ENCODE measurements around the gene ALG3. TPM values are rescaled to one million over a fixed set of nuclear protein-coding genes. Genes with fewer than 3 reads are reported as not detected.

ALG3 gene
- total RNA-seq, 1 donor from 2014 or later = 73.7 TPM

DNA sequence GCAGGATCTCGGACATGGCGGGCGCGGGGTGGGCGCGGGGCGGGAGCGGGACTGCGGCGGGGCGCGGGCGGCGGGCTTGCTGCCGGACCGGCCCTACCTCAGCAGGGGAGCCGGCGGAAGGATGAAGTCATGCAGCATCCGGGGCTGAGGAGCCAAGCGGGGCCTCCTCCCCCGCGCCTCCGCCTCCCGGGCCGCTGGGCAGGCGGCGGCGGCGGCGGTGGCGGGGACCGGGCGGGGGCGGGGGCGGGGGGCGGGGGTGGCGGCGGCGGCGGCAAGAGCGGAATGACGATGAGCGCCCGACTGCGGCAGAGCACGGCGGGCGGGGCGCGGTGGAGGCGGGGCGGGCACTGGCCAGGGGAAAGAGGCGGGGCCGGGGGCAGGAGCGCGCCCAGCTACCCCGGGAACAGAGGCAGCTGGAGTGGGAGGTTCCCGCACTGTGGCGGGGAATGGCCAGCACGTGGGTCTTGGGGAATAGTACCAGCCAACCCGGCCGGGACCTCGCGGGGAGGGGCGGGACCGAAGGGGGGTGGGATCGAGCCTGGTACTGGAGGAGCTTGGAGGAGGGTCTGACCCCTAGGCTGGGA is 12.6 kb upstream of the ALG3 start, which contains the start of gene CAMK2N2:
Gene CAMK2N2, minus strand, starts transcription at position 284 of the 584 bp plus-strand sequence. Its CDS starts 268 bp downstream, at position 16.
- TF ChIP-seq, protein P1, sequence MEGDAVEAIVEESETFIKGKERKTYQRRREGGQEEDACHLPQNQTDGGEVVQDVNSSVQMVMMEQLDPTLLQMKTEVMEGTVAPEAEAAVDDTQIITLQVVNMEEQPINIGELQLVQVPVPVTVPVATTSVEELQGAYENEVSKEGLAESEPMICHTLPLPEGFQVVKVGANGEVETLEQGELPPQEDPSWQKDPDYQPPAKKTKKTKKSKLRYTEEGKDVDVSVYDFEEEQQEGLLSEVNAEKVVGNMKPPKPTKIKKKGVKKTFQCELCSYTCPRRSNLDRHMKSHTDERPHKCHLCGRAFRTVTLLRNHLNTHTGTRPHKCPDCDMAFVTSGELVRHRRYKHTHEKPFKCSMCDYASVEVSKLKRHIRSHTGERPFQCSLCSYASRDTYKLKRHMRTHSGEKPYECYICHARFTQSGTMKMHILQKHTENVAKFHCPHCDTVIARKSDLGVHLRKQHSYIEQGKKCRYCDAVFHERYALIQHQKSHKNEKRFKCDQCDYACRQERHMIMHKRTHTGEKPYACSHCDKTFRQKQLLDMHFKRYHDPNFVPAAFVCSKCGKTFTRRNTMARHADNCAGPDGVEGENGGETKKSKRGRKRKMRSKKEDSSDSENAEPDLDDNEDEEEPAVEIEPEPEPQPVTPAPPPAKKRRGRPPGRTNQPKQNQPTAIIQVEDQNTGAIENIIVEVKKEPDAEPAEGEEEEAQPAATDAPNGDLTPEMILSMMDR (IDR thresholded peaks at IDR 0.05; ENCODE audit: insufficient read depth, low read length, poor library complexity, severe bottlenecking) = no peak
- Histone ChIP-seq H3K36me3 (ENCODE audit: control insufficient read depth, insufficient read depth, low read length) (no peaks in the 10 kb centered on the region), H3K4me3 (ENCODE audit: low read depth, low read length) (peak within 1 kb of the TSS; percentile 50), H3K27me3 (ENCODE audit: control insufficient read depth, insufficient read depth, low read length) (peaks cover 34% of the 10 kb centered on the region)
- no peak for DNase-seq (ENCODE audit: low read depth)

DNA sequence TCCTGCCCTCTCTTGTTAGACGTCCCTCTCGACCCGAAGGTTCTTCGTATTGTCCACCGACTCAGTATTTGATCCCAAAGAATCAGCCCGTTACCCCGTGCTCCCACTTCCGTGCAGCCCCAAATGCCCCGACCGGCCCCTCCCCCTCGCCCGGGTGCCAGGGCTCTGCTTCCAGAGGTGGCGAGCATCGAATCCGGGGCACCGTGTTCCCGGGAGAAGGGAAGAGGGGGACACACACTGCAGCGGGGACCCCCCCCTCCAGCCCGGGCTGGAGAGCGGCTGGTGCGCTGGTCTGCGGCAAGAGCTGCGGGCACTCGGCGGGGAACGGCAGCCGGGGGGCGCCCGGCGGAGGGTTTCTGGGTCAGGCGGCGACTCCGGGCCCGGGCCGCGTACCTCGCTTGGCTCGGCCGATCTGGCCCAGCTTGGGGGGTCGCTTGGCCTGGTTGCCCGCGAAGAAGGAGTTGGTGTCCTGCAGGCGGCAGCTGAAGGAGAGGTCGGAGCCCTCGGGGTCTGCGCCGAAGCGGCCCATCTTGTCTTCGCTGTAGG is 12.0 kb upstream of the ALG3 start:
- no peak for DNase-seq (ENCODE audit: low read depth)
- no peaks in the 10 kb centered on the region for H3K36me3 ChIP-seq (ENCODE audit: control insufficient read depth, insufficient read depth, low read length)
- H3K27me3 ChIP-seq (ENCODE audit: control insufficient read depth, insufficient read depth, low read length) = peaks cover 34% of the 10 kb centered on the region
- peak overlapping the region; percentile 50 for H3K4me3 ChIP-seq (ENCODE audit: low read depth, low read length)
- TF ChIP-seq, protein P1 (IDR thresholded peaks at IDR 0.05; ENCODE audit: insufficient read depth, low read length, poor library complexity, severe bottlenecking) = no peak

DNA sequence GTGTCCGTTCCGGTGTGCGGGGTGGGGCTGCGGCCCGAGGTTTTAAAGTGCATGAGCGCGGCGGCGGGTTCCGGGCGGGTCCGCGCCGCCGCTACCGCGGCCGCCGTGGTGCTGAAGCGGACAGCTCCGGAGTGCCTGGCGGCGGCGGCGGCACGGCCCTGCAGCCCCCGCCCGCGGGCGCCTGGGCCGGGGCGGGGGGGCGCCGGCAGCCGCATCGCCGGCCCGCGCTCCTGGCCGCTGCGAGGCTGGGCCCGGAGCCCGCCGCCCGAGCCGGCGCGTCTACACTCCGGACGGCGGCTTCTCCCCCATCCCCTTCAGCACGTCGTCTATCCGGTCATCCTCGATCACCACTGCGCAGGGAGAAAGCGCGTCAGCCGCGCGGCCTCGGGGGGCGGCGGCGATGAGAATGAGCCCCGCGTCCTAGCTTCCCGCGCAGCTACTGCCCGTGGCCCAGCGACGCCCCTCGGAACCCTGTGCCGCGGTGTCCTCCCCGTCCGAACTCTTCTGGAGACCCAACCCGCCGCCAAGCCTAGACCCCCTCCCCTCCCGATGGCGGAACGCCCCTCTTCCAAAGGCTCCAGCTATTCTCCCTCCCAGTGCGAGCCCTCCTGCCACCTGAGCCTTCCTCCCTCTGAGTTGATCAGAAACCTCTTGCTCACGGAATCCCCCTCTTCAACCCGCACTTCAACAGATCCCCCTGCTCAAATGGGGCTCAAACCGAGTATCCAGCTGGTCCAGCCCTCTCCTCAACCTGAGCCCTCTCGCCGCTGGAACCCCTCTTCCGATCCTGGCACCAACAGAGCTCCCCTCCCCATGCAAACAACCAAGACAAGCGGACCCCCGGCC is 11.3 kb upstream of the ALG3 start:
- Histone ChIP-seq H3K36me3 (ENCODE audit: control insufficient read depth, insufficient read depth, low read length) (no peaks in the 10 kb centered on the region), H3K4me3 (ENCODE audit: low read depth, low read length) (peak overlapping the region; percentile 3), H3K27me3 (ENCODE audit: control insufficient read depth, insufficient read depth, low read length) (peaks cover 34% of the 10 kb centered on the region)
- TF ChIP-seq, protein P1 (IDR thresholded peaks at IDR 0.05; ENCODE audit: insufficient read depth, low read length, poor library complexity, severe bottlenecking) = no peak
- no peak for DNase-seq (ENCODE audit: low read depth)

DNA sequence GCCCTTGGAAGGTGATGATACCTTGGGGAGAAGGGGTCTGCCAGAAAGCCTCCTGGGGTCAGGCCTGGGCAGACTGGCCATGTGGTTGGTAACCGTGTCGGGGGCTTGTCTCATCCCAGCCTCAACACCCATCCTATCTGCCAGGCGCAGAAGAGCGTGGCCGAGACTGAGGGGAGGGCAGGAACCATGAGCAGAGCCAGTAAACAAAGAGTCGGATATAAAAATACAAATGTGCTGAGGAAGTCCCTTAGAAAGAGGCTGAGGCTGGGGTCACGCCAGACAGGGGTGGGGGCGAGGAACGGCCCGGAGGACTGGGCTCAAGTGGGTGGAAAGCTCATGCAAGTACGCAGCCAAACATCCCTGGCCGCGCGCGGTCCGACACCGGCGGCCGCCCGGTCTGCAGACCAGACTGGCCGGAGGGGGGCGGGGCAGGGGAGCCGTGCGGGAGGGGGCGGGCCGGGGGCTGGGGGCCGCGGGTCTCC is 10.7 kb upstream of the ALG3 start:
- Histone ChIP-seq H3K4me3 (ENCODE audit: low read depth, low read length) (no peak overlapping the region), H3K27me3 (ENCODE audit: control insufficient read depth, insufficient read depth, low read length) (peaks cover 34% of the 10 kb centered on the region), H3K36me3 (ENCODE audit: control insufficient read depth, insufficient read depth, low read length) (no peaks in the 10 kb centered on the region)
- TF ChIP-seq, protein P1 (IDR thresholded peaks at IDR 0.05; ENCODE audit: insufficient read depth, low read length, poor library complexity, severe bottlenecking) = no peak
- DNase-seq (ENCODE audit: low read depth) = no peak

DNA sequence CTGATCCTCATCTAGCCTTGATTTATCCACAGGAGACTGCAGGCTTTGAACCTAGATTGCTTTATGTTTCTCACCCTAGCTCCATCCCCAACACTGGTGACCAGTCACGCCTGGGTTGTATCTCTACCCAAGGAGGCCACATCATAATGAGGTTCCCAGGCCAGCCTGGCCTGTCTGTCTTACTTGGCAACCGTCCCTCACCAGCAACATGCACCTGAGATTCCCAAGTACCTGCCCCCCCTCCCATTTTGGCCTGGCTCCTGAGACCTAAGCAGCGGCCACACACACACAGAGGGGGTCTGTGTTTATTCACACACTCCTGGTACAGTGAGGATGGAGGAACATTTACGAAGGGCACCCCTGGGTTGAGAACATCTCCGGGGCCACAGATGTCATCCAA is 10.2 kb upstream of the ALG3 start:
- Histone ChIP-seq H3K4me3 (ENCODE audit: low read depth, low read length) (no peak overlapping the region), H3K36me3 (ENCODE audit: control insufficient read depth, insufficient read depth, low read length) (no peaks in the 10 kb centered on the region), H3K27me3 (ENCODE audit: control insufficient read depth, insufficient read depth, low read length) (peaks cover 34% of the 10 kb centered on the region)
- no peak for DNase-seq (ENCODE audit: low read depth)
- TF ChIP-seq, protein P1 (IDR thresholded peaks at IDR 0.05; ENCODE audit: insufficient read depth, low read length, poor library complexity, severe bottlenecking) = no peak
